K562 (cell line): ENCODE results near the gene NHSL2. TPM values are rescaled to one million over a fixed set of nuclear protein-coding genes. Genes with fewer than 3 reads are reported as not detected.
A peak's percentile ranks its signal among the peaks of the same experiment; 100 is the strongest.

Experiments used
- ATAC-seq: fragments of 200-7000 bp; cut with Tn5 transposase; 3 replicates; pipeline ENCODE4 v1.9.1; 2020; ENCODE audit warnings: moderate library complexity
- BruUV-seq: library from RNA; stranded (reverse); fragments of 400-500 nt; replicated peaks from 2 replicates; lab custom pipeline; 2021; lab: Mats Ljungman, UMichigan
- CTCF ChIA-PET: fragments of 300-600 bp; formaldehyde crosslinking; extraction: SDS; loops from one replicate; lab custom pipeline; 2021; ENCODE audit warnings: low intra/inter-chr PET ratio; lab: Yijun Ruan, JAX
- POLR2A ChIA-PET: fragments of 300-600, 350-650 bp; sonication (Branson Sonifier 250); formaldehyde crosslinking; extraction: SDS; loops from one replicate; lab custom pipeline; 2021; ENCODE audit warnings: antibody characterized with exemption, inconsistent platforms; lab: Yijun Ruan, JAX
- DNase-seq, 4 experiments: peaks; one replicate each; pipeline versions ENCODE4 v3.0.0 to v3.0.0-alpha.2; 2011 to 2018; ENCODE audit warnings: low spot score in 3 of 4, mixed read lengths in 3 of 4; ENCODE audit errors: extremely low read depth in 1 of 4
- FAIRE-seq: peaks from 2 replicates; lab custom pipeline; 2011; peaks lifted over from hg19 to GRCh38; lab: Jason Lieb, UNC
- H2AFZ ChIP-seq: 2 replicates; pipeline ENCODE4 v1.6.0; 2011; ENCODE audit warnings: low read depth, low read length, control low read depth, inconsistent platforms
- H3K27ac ChIP-seq: fragments of 200-600 bp; 3 replicates; pipeline ENCODE4 v1.8.0; 2011; ENCODE audit warnings: low read depth, mild to moderate bottlenecking, control low read depth, inconsistent platforms, low read length, moderate library complexity, mixed read lengths; ENCODE audit errors: extremely low read depth
- H3K27me3 ChIP-seq, 2 experiments: fragments of 300-600 bp in 1 of 2; 2 replicates in 1 of 2; 3 replicates in 1 of 2; pipeline versions ENCODE4 v1.6.0 to v1.8.0; 2011; ENCODE audit warnings: inconsistent platforms in 2 of 2, low read length in 2 of 2, mild to moderate bottlenecking in 1 of 2, mixed read lengths in 1 of 2, moderate library complexity in 1 of 2; ENCODE audit not compliant: control insufficient read depth in 2 of 2, insufficient read depth in 2 of 2
- H3K36me3 ChIP-seq: fragments of 300-600 bp; 3 replicates; pipeline ENCODE4 v1.8.0; 2011; ENCODE audit warnings: mild to moderate bottlenecking, low read length, inconsistent platforms; ENCODE audit not compliant: control insufficient read depth, insufficient read depth
- H3K4me1 ChIP-seq, 2 experiments: fragments of 200-600 bp in 1 of 2; replicated peaks in 1 of 2; 2 replicates in 1 of 2; 3 replicates in 1 of 2; pipeline versions ENCODE4 v1.5.1 to v1.8.0; 2011; ENCODE audit warnings: inconsistent platforms in 2 of 2, low read length in 2 of 2, mild to moderate bottlenecking in 1 of 2, mixed read lengths in 1 of 2, moderate library complexity in 1 of 2; ENCODE audit not compliant: control insufficient read depth in 2 of 2, insufficient read depth in 2 of 2
- H3K4me2 ChIP-seq: 2 replicates; pipeline ENCODE4 v1.6.1; 2011; ENCODE audit warnings: low read length, control low read depth, inconsistent platforms, mixed read lengths; ENCODE audit not compliant: insufficient read depth
- H3K4me3 ChIP-seq: fragments of 200-600 bp; sonication (generic), shearing (Covaris generic); 2 replicates; pipeline ENCODE4 v1.5.1; 2016; ENCODE audit warnings: control low read depth, inconsistent platforms
- H3K79me2 ChIP-seq: fragments of 200-600 bp; 3 replicates; pipeline ENCODE4 v1.8.0; 2011; ENCODE audit warnings: low read length, inconsistent platforms; ENCODE audit not compliant: control insufficient read depth, insufficient read depth
- H3K9ac ChIP-seq, 2 experiments: 2 replicates each; pipeline versions ENCODE4 v1.6.0 to v1.6.1; 2011; ENCODE audit warnings: low read depth in 2 of 2, low read length in 2 of 2, control low read depth in 1 of 2, inconsistent platforms in 1 of 2, mild to moderate bottlenecking in 1 of 2, mixed read lengths in 1 of 2; ENCODE audit not compliant: insufficient read depth in 1 of 2
- H3K9me1 ChIP-seq: one replicate; pipeline ENCODE4 v1.6.0; 2011; ENCODE audit warnings: inconsistent platforms, mild to moderate bottlenecking, low read length, moderate library complexity; ENCODE audit not compliant: control insufficient read depth, insufficient read depth
- H3K9me3 ChIP-seq: replicated peaks from 2 replicates; pipeline ENCODE4 v1.5.1; 2011; ENCODE audit warnings: low read depth, low read length, inconsistent platforms; ENCODE audit not compliant: control insufficient read depth, insufficient read depth
- H4K20me1 ChIP-seq: replicated peaks from 2 replicates; pipeline ENCODE4 v1.6.1; 2011; ENCODE audit warnings: low read length, inconsistent platforms, mixed read lengths; ENCODE audit not compliant: control insufficient read depth, insufficient read depth
- CXXC5 ChIP-seq: fragments of 250-450 bp; sonication (Bioruptor Pico); IDR thresholded peaks from 2 replicates; pipeline ENCODE4 v1.8.0; 2022; ENCODE audit warnings: inconsistent platforms, mild to moderate bottlenecking, moderate library complexity
- EHMT2 ChIP-seq: fragments of 450-650 bp; IDR thresholded peaks from 2 replicates; pipeline ENCODE4 v1.6.1; 2018; ENCODE audit warnings: antibody characterized with exemption
- HDAC1 ChIP-seq, 2 experiments: fragments of 450-650 bp; IDR thresholded peaks; 2 replicates each; pipeline ENCODE4 v1.6.1; 2016 to 2017; ENCODE audit warnings: inconsistent platforms in 1 of 2, mild to moderate bottlenecking in 1 of 2, moderate library complexity in 1 of 2
- IFI16 ChIP-seq: fragments of 250-450 bp; sonication (Bioruptor Pico); IDR thresholded peaks from 2 replicates; pipeline ENCODE4 v2.1.2; 2022; ENCODE audit warnings: mild to moderate bottlenecking, inconsistent platforms
- RFX1 ChIP-seq: fragments of 450-650 bp; IDR thresholded peaks from 2 replicates; pipeline ENCODE4 v1.6.1; 2016; ENCODE audit warnings: mild to moderate bottlenecking, moderate library complexity
- SMARCA5 ChIP-seq: fragments of 450-650 bp; IDR thresholded peaks from 2 replicates; pipeline ENCODE4 v1.6.1; 2016
- STAG1 ChIP-seq: sonication (generic); formaldehyde crosslinking; IDR thresholded peaks from 2 replicates; pipeline ENCODE4 v1.5.0; 2020; ENCODE audit warnings: missing genetic modification reagents, borderline replicate concordance
- ZNF584 ChIP-seq: fragments of 200-800 bp; sonication (Bioruptor generic); IDR thresholded peaks from 2 replicates; pipeline ENCODE4 v1.6.1; 2016; ENCODE audit warnings: low read depth, mild to moderate bottlenecking, missing genetic modification characterization, missing compliant biosample characterization
- WGBS: fragments of 100-300 bp; shearing (Covaris generic); methylation state at CpG from one replicate; pipeline ENCODE4 v1.1.6; 2016; ENCODE audit warnings: low coverage, mixed read lengths; ENCODE audit not compliant: insufficient coverage; ENCODE audit errors: missing lambda C conversion rate; 5-methylcytosine and 5-hydroxymethylcytosine counted together
- in situ Hi-C: fragments of 300-500 bp; cut with MboI; formaldehyde crosslinking; loops from 4 replicates; pipeline ENCODE4 v1.15.0; 2018; ENCODE audit warnings: inconsistent platforms, mixed read lengths
- intact Hi-C: fragments of 100-400 bp; cut with micrococcal nuclease; formaldehyde crosslinking; loops from 2 replicates; pipeline ENCODE4 v1.14.2; 2022
- polyA plus RNA-seq, 8 experiments: library from polyadenylated mRNA; depleted of rRNA in 4 of 8; stranded (reverse) in 5 of 8; unstranded in 3 of 8; fragments of >200 nt; fragmentation: Nextera tagmentation in 2 of 8; fragmentation: Illumina TruSeq in 1 of 8; extraction: Ambion mirVana in 2 of 8; extraction: Trizol in 1 of 8; gene quantifications; 2 replicates each; pipeline versions ENCODE4 v1.2.1 to v1.2.3, GENCODE V29; 2011 to 2014; ENCODE audit warnings: inconsistent platforms in 1 of 8, missing spikeins in 1 of 8
- total RNA-seq, 7 experiments: library from RNA; depleted of rRNA in 6 of 7; stranded (reverse); fragments of >200 nt in 6 of 7; fragmentation: Illumina TruSeq in 2 of 7; extraction: Trizol in 2 of 7; gene quantifications; 2 replicates each; pipeline versions ENCODE4 v1.2.1 to v1.2.3, GENCODE V29; 2011 to 2021; ENCODE audit warnings: low replicate concordance in 1 of 7
- TF ChIP-seq, protein P1 (sequence below): sonication (generic); formaldehyde crosslinking; IDR thresholded peaks from 2 replicates; pipeline ENCODE4 v1.8.1; 2023; ENCODE audit warnings: mild to moderate bottlenecking, missing genetic modification reagents
- TF ChIP-seq, protein P2 (sequence below): fragments of 450-650 bp; IDR thresholded peaks from 2 replicates; pipeline ENCODE4 v1.6.1; 2016; ENCODE audit warnings: low read depth, mild to moderate bottlenecking, moderate library complexity

The NHSL2 gene
- total and polyA plus RNA-seq, 9 of the 15 experiments (the other 6 are each of a cell fraction or from before 2014, with no cell fraction given), result 0.02 TPM; not detected in 8

DNA sequence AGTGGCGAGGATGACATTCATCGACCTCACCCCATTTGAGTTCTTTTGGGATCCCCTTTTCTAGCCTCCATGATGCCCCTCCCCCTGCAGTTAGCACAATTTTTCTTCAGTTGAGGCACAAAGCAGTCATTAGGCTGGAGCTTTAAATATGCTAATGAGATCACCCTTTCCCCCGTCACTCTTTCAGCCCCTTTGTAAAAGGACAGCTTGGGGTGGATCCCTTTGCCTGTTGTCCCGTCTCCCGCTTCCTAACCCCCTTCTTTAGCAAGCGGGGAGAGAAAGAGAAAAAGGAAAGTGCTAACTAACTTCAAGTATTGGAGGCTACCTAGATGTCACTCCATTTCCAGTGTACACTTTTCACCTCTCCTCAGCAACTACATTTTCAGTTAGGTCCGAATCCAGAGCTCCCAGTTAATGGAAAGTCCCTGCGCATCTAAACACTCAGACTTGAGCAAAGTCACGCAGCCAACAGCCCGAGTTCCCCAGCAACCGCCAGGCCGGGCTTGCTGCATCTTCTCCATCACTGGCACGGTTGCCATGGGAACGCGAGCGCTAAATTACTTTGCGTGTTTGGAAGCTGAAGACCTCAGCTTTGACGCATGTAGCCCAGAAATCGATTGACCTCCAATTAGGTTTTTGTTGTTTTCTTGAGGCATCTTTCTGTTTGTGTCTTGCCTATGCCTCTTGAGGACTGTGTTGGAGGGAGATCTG lies 144.3 kb downstream of the NHSL2 start:
- in situ Hi-C loops (no loop called here), intact Hi-C loops (no loop called here)
- Histone ChIP-seq H3K9ac (no peak overlapping the region), H3K4me1 (no peaks in the 10 kb centered on the region), H3K9me3 (no peaks in the 10 kb centered on the region), H3K4me3 (no peak overlapping the region), H3K36me3 (no peaks in the 10 kb centered on the region), H2AFZ (no peak overlapping the region), H3K4me2 (no peak overlapping the region), H4K20me1 (no peaks in the 10 kb centered on the region), H3K27me3 (peaks cover 0 to 25% of the 10 kb centered on the region in 2 experiments; a peak in 2 of 5 replicates), H3K9me1 (no peaks in the 10 kb centered on the region), H3K27ac (no peak overlapping the region), H3K79me2 (no peaks in the 10 kb centered on the region)
- WGBS, result 2% methylated on average over 17 of the region's 19 CpGs
- no peak for FAIRE-seq
- TF ChIP-seq IFI16 (CRISPR knock-in tag) (no peak), EHMT2 (no peak), HDAC1 (IDR thresholded peaks at IDR 0.05) (no peak), RFX1 (peak; percentile 69)
- CTCF ChIA-PET, result no interaction called here
- ATAC-seq, result no peak
- no peak for DNase-seq
- POLR2A ChIA-PET, result interaction anchor here (0.9 kb wide), 1 partner anchor 9 kb away, joined by 4 read pairs; no protein-coding TSS in a partner anchor
- no TSS peak for BruUV-seq

DNA sequence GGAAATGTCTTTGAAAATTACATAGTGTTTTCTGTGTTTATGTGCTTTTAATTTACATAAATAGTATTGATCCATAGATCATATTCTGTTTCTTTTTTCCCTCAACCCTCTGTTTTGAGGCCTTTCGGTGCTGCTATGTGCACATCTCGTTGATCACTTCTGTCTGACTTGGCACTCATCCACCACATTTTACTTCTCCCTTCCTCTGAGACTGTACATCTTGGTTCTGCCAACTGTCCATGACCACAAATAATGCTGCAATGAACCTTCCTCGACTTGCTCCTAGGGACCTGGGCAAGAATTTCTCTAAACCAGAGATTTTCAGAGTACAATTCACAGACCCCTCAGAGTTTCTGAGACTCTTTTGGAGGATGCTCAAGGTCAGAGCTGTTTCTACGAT lies 146.7 kb downstream of the NHSL2 start:
- POLR2A ChIA-PET, result interaction anchor here (1.6 kb wide), 1 partner anchor 20 kb away, joined by 3 read pairs; no protein-coding TSS in a partner anchor
- Histone ChIP-seq H3K9ac (no peak overlapping the region), H3K36me3 (no peaks in the 10 kb centered on the region), H3K4me2 (no peak overlapping the region), H3K4me3 (no peak overlapping the region), H3K9me3 (no peaks in the 10 kb centered on the region), H3K4me1 (no peaks in the 10 kb centered on the region), H3K27ac (no peak overlapping the region), H3K79me2 (no peaks in the 10 kb centered on the region), H4K20me1 (no peaks in the 10 kb centered on the region), H3K27me3 (peaks cover 0 to 21% of the 10 kb centered on the region in 2 experiments; a peak in 2 of 5 replicates), H2AFZ (no peak overlapping the region), H3K9me1 (no peaks in the 10 kb centered on the region)
- in situ Hi-C loops (no loop called here), intact Hi-C loops (no loop called here)
- DNase-seq, result no peak
- WGBS, result 0% methylated on average over 4 of the region's 4 CpGs
- no peak for ATAC-seq
- BruUV-seq, result no TSS peak
- CTCF ChIA-PET, result no interaction called here
- no peak for FAIRE-seq
- TF ChIP-seq CXXC5 (CRISPR knock-in tag), result no peak
- TF ChIP-seq, protein P1, sequence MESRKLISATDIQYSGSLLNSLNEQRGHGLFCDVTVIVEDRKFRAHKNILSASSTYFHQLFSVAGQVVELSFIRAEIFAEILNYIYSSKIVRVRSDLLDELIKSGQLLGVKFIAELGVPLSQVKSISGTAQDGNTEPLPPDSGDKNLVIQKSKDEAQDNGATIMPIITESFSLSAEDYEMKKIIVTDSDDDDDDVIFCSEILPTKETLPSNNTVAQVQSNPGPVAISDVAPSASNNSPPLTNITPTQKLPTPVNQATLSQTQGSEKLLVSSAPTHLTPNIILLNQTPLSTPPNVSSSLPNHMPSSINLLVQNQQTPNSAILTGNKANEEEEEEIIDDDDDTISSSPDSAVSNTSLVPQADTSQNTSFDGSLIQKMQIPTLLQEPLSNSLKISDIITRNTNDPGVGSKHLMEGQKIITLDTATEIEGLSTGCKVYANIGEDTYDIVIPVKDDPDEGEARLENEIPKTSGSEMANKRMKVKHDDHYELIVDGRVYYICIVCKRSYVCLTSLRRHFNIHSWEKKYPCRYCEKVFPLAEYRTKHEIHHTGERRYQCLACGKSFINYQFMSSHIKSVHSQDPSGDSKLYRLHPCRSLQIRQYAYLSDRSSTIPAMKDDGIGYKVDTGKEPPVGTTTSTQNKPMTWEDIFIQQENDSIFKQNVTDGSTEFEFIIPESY (CRISPR knock-in tag), result no peak
- TF ChIP-seq, protein P2, sequence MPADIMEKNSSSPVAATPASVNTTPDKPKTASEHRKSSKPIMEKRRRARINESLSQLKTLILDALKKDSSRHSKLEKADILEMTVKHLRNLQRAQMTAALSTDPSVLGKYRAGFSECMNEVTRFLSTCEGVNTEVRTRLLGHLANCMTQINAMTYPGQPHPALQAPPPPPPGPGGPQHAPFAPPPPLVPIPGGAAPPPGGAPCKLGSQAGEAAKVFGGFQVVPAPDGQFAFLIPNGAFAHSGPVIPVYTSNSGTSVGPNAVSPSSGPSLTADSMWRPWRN, result no peak
- TF ChIP-seq ZNF584 (CRISPR knock-in tag), result no peak
- TF ChIP-seq SMARCA5, result no peak
- no peak for TF ChIP-seq STAG1
